K562 (cell line): ENCODE measurements around the gene CCT3. TPM values are rescaled to one million over a fixed set of nuclear protein-coding genes. Genes with fewer than 3 reads are reported as not detected.

Source experiments
- ARID1B ChIP-seq: fragments of 450-650 bp; IDR thresholded peaks from 2 replicates; pipeline ENCODE4 v1.6.1; 2016; ENCODE audit warnings: antibody characterized with exemption, mild to moderate bottlenecking, inconsistent platforms
- CTCF ChIP-seq, 3 experiments: IDR thresholded peaks in 2 of 3; conservative IDR thresholded peaks in 1 of 3; 2 replicates each; pipeline ENCODE4 v1.5.1; 2011 to 2012; ENCODE audit warnings: low read length in 3 of 3, mild to moderate bottlenecking in 3 of 3, control low read depth in 2 of 3, improper control_type of control experiment in 1 of 3, inconsistent platforms in 1 of 3, low read depth in 1 of 3, mixed read lengths in 1 of 3, moderate library complexity in 1 of 3; ENCODE audit not compliant: insufficient read depth in 2 of 3
- E2F5 ChIP-seq: sonication (generic); formaldehyde crosslinking; IDR thresholded peaks from 2 replicates; pipeline ENCODE4 v1.8.0; 2022; ENCODE audit warnings: mild to moderate bottlenecking, missing genetic modification reagents
- ELF2 ChIP-seq: fragments of 250-450 bp; sonication (Bioruptor Pico); IDR thresholded peaks from 2 replicates; pipeline ENCODE4 v1.5.0; 2021; ENCODE audit warnings: mild to moderate bottlenecking
- EP400 ChIP-seq: fragments of 450-650 bp; IDR thresholded peaks from 2 replicates; pipeline ENCODE4 v1.6.1; 2017; ENCODE audit warnings: antibody characterized with exemption, mild to moderate bottlenecking, moderate library complexity
- FOSL1 ChIP-seq: fragments of 200-800 bp; sonication (Bioruptor generic); conservative IDR thresholded peaks from 2 replicates; pipeline ENCODE4 v1.6.1; 2016; ENCODE audit warnings: missing genetic modification characterization, missing compliant biosample characterization
- HDAC1 ChIP-seq, 2 experiments: fragments of 450-650 bp; IDR thresholded peaks; 2 replicates each; pipeline ENCODE4 v1.6.1; 2016 to 2017; ENCODE audit warnings: inconsistent platforms in 1 of 2, mild to moderate bottlenecking in 1 of 2, moderate library complexity in 1 of 2
- JUND ChIP-seq, 2 experiments: IDR thresholded peaks; 2 replicates in 1 of 2; 3 replicates in 1 of 2; pipeline ENCODE4 v1.6.1; 2011; ENCODE audit warnings: borderline replicate concordance in 2 of 2, low read depth in 2 of 2, low read length in 2 of 2, improper control_type of control experiment in 1 of 2, missing biosample characterization in 1 of 2, missing genetic modification characterization in 1 of 2, missing genetic modification reagents in 1 of 2
- KAT2B ChIP-seq: IDR thresholded peaks from one replicate; pipeline ENCODE4 v1.6.1; 2012; ENCODE audit warnings: low read depth, mild to moderate bottlenecking, control low read depth, inconsistent platforms, low read length, moderate library complexity
- KAT7 ChIP-seq: sonication (generic); formaldehyde crosslinking; IDR thresholded peaks from 2 replicates; pipeline ENCODE4 v1.8.0; 2022; ENCODE audit warnings: missing genetic modification reagents, mild to moderate bottlenecking, borderline replicate concordance
- KDM5B ChIP-seq: fragments of 200-600 bp; sonication (generic); IDR thresholded peaks from 2 replicates; pipeline ENCODE4 v1.6.1; 2012; ENCODE audit warnings: low read depth, mild to moderate bottlenecking, moderate library complexity, low read length, control low read depth, inconsistent platforms; ENCODE audit not compliant: insufficient replicate concordance
- MIER1 ChIP-seq: fragments of 450-650 bp; IDR thresholded peaks from 2 replicates; pipeline ENCODE4 v1.6.1; 2016; ENCODE audit warnings: antibody characterized with exemption, mild to moderate bottlenecking, low read depth
- OTX1 ChIP-seq: fragments of 450-650 bp; formaldehyde crosslinking; IDR thresholded peaks from 2 replicates; pipeline ENCODE4 v1.4.0; 2022; ENCODE audit warnings: mild to moderate bottlenecking
- PRPF4 ChIP-seq: fragments of 200-400 bp; formaldehyde crosslinking; IDR thresholded peaks from one replicate; pipeline ENCODE4 v1.6.1; 2017; ENCODE audit warnings: low read length, low read depth, mild to moderate bottlenecking; ENCODE audit not compliant: insufficient read depth, poor library complexity, severe bottlenecking
- ZNF57 ChIP-seq: fragments of 450-650 bp; formaldehyde crosslinking; IDR thresholded peaks from 2 replicates; pipeline ENCODE4 v1.4.0; 2020; ENCODE audit warnings: mild to moderate bottlenecking, moderate library complexity
- ZNF79 ChIP-seq: fragments of 250-450 bp; sonication (Bioruptor Pico); IDR thresholded peaks from 2 replicates; pipeline ENCODE4 v1.4.0; 2020; ENCODE audit warnings: low read depth, mild to moderate bottlenecking, moderate library complexity
- polyA plus RNA-seq, 8 experiments: library from polyadenylated mRNA; depleted of rRNA in 4 of 8; stranded (reverse) in 5 of 8; unstranded in 3 of 8; fragments of >200 nt; fragmentation: Nextera tagmentation in 2 of 8; fragmentation: Illumina TruSeq in 1 of 8; extraction: Ambion mirVana in 2 of 8; extraction: Trizol in 1 of 8; gene quantifications; 2 replicates each; pipeline versions ENCODE4 v1.2.1 to v1.2.3, GENCODE V29; 2011 to 2014; ENCODE audit warnings: inconsistent platforms in 1 of 8, missing spikeins in 1 of 8
- total RNA-seq, 7 experiments: library from RNA; depleted of rRNA in 6 of 7; stranded (reverse); fragments of >200 nt in 6 of 7; fragmentation: Illumina TruSeq in 2 of 7; extraction: Trizol in 2 of 7; gene quantifications; 2 replicates each; pipeline versions ENCODE4 v1.2.1 to v1.2.3, GENCODE V29; 2011 to 2021; ENCODE audit warnings: low replicate concordance in 1 of 7
- TF ChIP-seq, protein P1 (sequence below), 2 experiments: IDR thresholded peaks in 1 of 2; conservative IDR thresholded peaks in 1 of 2; 2 replicates each; pipeline ENCODE4 v1.6.1; 2016; ENCODE audit warnings: low read depth in 2 of 2, mild to moderate bottlenecking in 1 of 2, missing compliant biosample characterization in 1 of 2, missing genetic modification characterization in 1 of 2, moderate library complexity in 1 of 2
- TF ChIP-seq, protein P2 (sequence below): fragments of 450-650 bp; IDR thresholded peaks from 2 replicates; pipeline ENCODE4 v1.6.1; 2014; ENCODE audit warnings: low read depth, mild to moderate bottlenecking, moderate library complexity, borderline replicate concordance
- TF ChIP-seq, protein P3 (sequence below): sonication (generic); formaldehyde crosslinking; IDR thresholded peaks from 2 replicates; pipeline ENCODE4 v1.9.0; 2022; ENCODE audit warnings: mild to moderate bottlenecking, missing genetic modification reagents

CCT3 gene
- total and polyA plus RNA-seq, 9 of the 15 experiments (the other 6 are each of a cell fraction or from before 2014, with no cell fraction given) = 475 to 1,167 (median 610) TPM

GRCh38 chr1:156281281-156281680, 56.8 kb downstream of the CCT3 start (continued):
- TF ChIP-seq ZNF79 (CRISPR knock-in tag) = no peak
- no peak for TF ChIP-seq E2F5 (CRISPR knock-in tag)
- no peak for TF ChIP-seq KAT7 (CRISPR knock-in tag)
- TF ChIP-seq JUND (IDR thresholded peaks at IDR 0.05; ENCODE audit: borderline replicate concordance, low read depth, low read length) = peak; percentile 76
- TF ChIP-seq JUND (tag; IDR thresholded peaks at IDR 0.05; ENCODE audit: borderline replicate concordance, low read depth, low read length) = peak; percentile 52; the same call in 2 of the 3 replicates
- TF ChIP-seq ARID1B = no peak
- no peak for TF ChIP-seq PRPF4
- TF ChIP-seq MIER1 = no peak
- no peak for TF ChIP-seq ZNF57 (CRISPR knock-in tag)
- no peak for TF ChIP-seq ELF2 (CRISPR knock-in tag)
- no peak for TF ChIP-seq KDM5B
- TF ChIP-seq OTX1 = no peak
- TF ChIP-seq, protein P1, sequence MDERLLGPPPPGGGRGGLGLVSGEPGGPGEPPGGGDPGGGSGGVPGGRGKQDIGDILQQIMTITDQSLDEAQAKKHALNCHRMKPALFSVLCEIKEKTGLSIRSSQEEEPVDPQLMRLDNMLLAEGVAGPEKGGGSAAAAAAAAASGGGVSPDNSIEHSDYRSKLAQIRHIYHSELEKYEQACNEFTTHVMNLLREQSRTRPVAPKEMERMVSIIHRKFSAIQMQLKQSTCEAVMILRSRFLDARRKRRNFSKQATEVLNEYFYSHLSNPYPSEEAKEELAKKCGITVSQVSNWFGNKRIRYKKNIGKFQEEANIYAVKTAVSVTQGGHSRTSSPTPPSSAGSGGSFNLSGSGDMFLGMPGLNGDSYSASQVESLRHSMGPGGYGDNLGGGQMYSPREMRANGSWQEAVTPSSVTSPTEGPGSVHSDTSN (CRISPR knock-in tag; IDR thresholded peaks at IDR 0.05; ENCODE audit: low read depth) = no peak
- TF ChIP-seq, protein P1 (tag; conservative IDR thresholded peaks at IDR 0.05; ENCODE audit: low read depth) = no peak; the same call in 1 of the 2 replicates
- no peak for TF ChIP-seq FOSL1 (tag)
- TF ChIP-seq, protein P2, sequence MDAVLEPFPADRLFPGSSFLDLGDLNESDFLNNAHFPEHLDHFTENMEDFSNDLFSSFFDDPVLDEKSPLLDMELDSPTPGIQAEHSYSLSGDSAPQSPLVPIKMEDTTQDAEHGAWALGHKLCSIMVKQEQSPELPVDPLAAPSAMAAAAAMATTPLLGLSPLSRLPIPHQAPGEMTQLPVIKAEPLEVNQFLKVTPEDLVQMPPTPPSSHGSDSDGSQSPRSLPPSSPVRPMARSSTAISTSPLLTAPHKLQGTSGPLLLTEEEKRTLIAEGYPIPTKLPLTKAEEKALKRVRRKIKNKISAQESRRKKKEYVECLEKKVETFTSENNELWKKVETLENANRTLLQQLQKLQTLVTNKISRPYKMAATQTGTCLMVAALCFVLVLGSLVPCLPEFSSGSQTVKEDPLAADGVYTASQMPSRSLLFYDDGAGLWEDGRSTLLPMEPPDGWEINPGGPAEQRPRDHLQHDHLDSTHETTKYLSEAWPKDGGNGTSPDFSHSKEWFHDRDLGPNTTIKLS = no peak
- peak; percentile 42 to 98; a peak in 2 of 4 replicates for TF ChIP-seq HDAC1 (IDR thresholded peaks at IDR 0.05)
- TF ChIP-seq, protein P3, sequence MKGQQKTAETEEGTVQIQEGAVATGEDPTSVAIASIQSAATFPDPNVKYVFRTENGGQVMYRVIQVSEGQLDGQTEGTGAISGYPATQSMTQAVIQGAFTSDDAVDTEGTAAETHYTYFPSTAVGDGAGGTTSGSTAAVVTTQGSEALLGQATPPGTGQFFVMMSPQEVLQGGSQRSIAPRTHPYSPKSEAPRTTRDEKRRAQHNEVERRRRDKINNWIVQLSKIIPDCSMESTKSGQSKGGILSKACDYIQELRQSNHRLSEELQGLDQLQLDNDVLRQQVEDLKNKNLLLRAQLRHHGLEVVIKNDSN (CRISPR knock-in tag) = peak; percentile 78
- TF ChIP-seq CTCF (IDR thresholded peaks at IDR 0.05 in 2 of 3, conservative IDR thresholded peaks at IDR 0.05 in 1 of 3; ENCODE audit: insufficient read depth in 2 of 3, low read depth in 1 of 3, low read length in 3 of 3) = peak; percentile 15 to 54 (median 42); a peak in 3 of 6 replicates
- TF ChIP-seq KAT2B = no peak
- TF ChIP-seq EP400 = no peak
